Prostate gland (tissue), 2 donors: Measurements from ENCODE around the gene CDC40. TPM values are rescaled to one million over a fixed set of nuclear protein-coding genes. Genes with fewer than 3 reads are reported as not detected.
A peak's percentile ranks its signal among the peaks of the same experiment; 100 is the strongest.

Experiments
- DNase-seq: peaks from one replicate; pipeline ENCODE4 v3.0.0-alpha.2; 2019; ENCODE audit warnings: low spot score
- H3K27ac ChIP-seq, 2 donors: fragments of 200-600 bp; sonication (generic); 2 replicates each; pipeline ENCODE4 v1.5.1; 2017 to 2019
- H3K27me3 ChIP-seq: fragments of 200-600 bp; sonication (generic); replicated peaks from 2 replicates; pipeline ENCODE4 v1.5.1; 2019; ENCODE audit not compliant: insufficient read depth
- H3K36me3 ChIP-seq, 2 donors: fragments of 200-600 bp; sonication (generic); 1 replicate in 1 of 2; 2 replicates in 1 of 2; pipeline versions ENCODE4 v1.5.1 to v1.8.1; 2017 to 2019
- H3K4me1 ChIP-seq: fragments of 200-600 bp; sonication (generic); replicated peaks from 2 replicates; pipeline ENCODE4 v1.5.1; 2019
- H3K4me3 ChIP-seq, 2 donors: fragments of 200-600 bp; sonication (generic); 2 replicates each; pipeline ENCODE4 v1.5.1; 2017 to 2019
- H3K9me3 ChIP-seq: fragments of 200-600 bp; sonication (generic); 2 replicates; pipeline ENCODE4 v1.5.1; 2017
- POLR2A ChIP-seq: fragments of 450-650 bp; IDR thresholded peaks from one replicate; pipeline ENCODE4 v1.6.1; 2016; ENCODE audit warnings: antibody characterized with exemption, mild to moderate bottlenecking
- POLR2AphosphoS5 ChIP-seq: sonication (generic); formaldehyde crosslinking; IDR thresholded peaks from one replicate; pipeline ENCODE4 v1.6.1; 2017; ENCODE audit warnings: antibody characterized with exemption
- WGBS: methylation state at CpG from one replicate; pipeline ENCODE4 v1.1.5; 2018; 5-methylcytosine and 5-hydroxymethylcytosine counted together
- intact Hi-C: fragments of 100-400 bp; cut with DNase I; formaldehyde crosslinking; loops from one replicate; pipeline ENCODE4 v1.14.2; 2022
- total RNA-seq, 2 donors: library from RNA; depleted of rRNA; stranded (reverse); fragments of >200 nt; gene quantifications; one replicate each; pipeline ENCODE4 v1.1.0, GENCODE V29; 2016
- TF ChIP-seq, protein P1 (sequence below), 4 experiments: fragments of 200-600 bp in 2 of 4; fragments of 450-650 bp in 2 of 4; sonication (generic) in 2 of 4; IDR thresholded peaks; 1 replicate in 3 of 4; 2 replicates in 1 of 4; pipeline ENCODE4 v1.5.1; 2016 to 2019; ENCODE audit warnings: antibody characterized with exemption in 4 of 4, mild to moderate bottlenecking in 2 of 4, moderate library complexity in 2 of 4

CDC40 gene
- total RNA-seq, 2 donors from 2014 or later, result 15.8 to 20.4 TPM

DNA sequence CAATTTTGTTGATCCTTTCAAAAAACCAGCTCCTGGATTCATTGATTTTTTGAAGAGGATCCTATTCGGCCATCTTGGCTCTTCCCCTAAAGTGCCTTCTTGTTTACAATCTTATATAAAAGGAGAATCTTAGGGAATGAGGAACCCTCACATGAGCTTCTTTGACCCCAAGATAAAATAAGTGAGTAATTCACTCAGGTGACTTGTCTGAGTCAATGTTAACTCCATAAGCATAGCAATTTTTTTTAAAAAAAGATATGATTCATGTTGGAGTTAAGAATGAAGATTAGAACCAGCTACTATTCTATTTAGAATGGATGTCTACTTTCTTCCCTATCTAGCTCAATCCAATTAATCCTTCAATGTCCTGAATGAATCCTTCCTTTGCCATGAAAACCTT, 21.7 kb upstream of the CDC40 start:
- Histone ChIP-seq H3K27ac (no peak overlapping the region), H3K9me3 (no peaks in the 10 kb centered on the region), H3K27me3 (no peaks in the 10 kb centered on the region), H3K4me3 (no peak overlapping the region), H3K4me1 (no peaks in the 10 kb centered on the region), H3K36me3 (no peaks in the 10 kb centered on the region)
- DNase-seq, result no peak
- TF ChIP-seq, protein P1, sequence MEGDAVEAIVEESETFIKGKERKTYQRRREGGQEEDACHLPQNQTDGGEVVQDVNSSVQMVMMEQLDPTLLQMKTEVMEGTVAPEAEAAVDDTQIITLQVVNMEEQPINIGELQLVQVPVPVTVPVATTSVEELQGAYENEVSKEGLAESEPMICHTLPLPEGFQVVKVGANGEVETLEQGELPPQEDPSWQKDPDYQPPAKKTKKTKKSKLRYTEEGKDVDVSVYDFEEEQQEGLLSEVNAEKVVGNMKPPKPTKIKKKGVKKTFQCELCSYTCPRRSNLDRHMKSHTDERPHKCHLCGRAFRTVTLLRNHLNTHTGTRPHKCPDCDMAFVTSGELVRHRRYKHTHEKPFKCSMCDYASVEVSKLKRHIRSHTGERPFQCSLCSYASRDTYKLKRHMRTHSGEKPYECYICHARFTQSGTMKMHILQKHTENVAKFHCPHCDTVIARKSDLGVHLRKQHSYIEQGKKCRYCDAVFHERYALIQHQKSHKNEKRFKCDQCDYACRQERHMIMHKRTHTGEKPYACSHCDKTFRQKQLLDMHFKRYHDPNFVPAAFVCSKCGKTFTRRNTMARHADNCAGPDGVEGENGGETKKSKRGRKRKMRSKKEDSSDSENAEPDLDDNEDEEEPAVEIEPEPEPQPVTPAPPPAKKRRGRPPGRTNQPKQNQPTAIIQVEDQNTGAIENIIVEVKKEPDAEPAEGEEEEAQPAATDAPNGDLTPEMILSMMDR (IDR thresholded peaks at IDR 0.05), result no peak
- TF ChIP-seq POLR2A (no peak), POLR2AphosphoS5 (no peak)
- intact Hi-C loops, result no loop called here
- 100% methylated on average over 1 of the region's 1 CpG for WGBS

GRCh38 chr6:110170081-110170480, 10.1 kb upstream of the CDC40 start:
- no peak for DNase-seq
- H3K9me3 ChIP-seq, result no peaks in the 10 kb centered on the region
- TF ChIP-seq, protein P1 (IDR thresholded peaks at IDR 0.05), result no peak
- TF ChIP-seq POLR2AphosphoS5, result no peak
- TF ChIP-seq POLR2A, result no peak
- intact Hi-C loops, result no loop called here
- WGBS, result 95% methylated on average over 2 of the region's 2 CpGs
- no peak overlapping the region for H3K27ac ChIP-seq
- H3K4me3 ChIP-seq, result no peak overlapping the region
- no peaks in the 10 kb centered on the region for H3K27me3 ChIP-seq
- no peaks in the 10 kb centered on the region for H3K4me1 ChIP-seq
- H3K36me3 ChIP-seq, result no peaks in the 10 kb centered on the region

DNA sequence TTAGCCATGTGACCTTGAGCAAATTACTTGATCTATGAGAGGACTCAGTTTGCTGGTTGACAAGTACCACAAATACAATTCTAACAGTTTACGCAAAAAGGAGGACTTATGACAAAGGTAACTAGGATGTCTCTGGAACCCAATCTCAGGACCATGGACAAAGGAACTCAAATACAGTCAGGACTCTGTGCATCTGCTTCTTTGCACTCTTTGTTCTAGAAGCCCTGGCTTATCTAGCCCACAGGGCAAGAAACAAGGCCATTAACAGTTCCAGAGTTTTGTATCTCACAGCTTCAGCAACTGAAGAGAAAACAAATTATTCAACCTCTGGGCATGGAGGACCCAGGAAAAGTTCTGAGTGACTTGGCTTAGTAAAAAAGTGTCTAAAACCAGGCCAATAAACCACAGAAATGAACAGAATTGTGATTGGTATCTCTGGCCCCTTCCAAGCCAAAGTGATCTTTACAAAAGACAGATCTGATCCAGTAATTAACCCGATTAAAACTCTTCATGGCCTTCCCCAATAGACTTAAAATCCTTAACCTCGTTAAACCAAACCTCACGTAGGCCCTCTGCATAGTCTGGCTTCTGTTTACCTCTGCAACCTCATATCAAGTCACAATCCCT, 6.6 kb upstream of the CDC40 start:
- TF ChIP-seq, protein P1 (IDR thresholded peaks at IDR 0.05), result no peak
- TF ChIP-seq POLR2AphosphoS5 (no peak), POLR2A (no peak)
- H3K27ac ChIP-seq, result no peak overlapping the region

GRCh38 chr6:110178626-110179405, 1.4 kb upstream of the CDC40 start:
- DNase-seq, result peak; percentile 42
- Histone ChIP-seq H3K4me1 (peaks cover 6% of the 10 kb centered on the region), H3K27me3 (no peaks in the 10 kb centered on the region), H3K4me3 (peak overlapping the region; percentile 58 to 63), H3K27ac (peak overlapping the region; percentile 72 to 77), H3K9me3 (no peaks in the 10 kb centered on the region), H3K36me3 (no peaks in the 10 kb centered on the region)
- intact Hi-C loops, result loop anchor here (1.0 to 5.0 kb wide), 3 partner anchors 212 to 778 kb away; partner anchors contain the start of genes GTF3C6 and ZBTB24
- TF ChIP-seq POLR2A (no peak), POLR2AphosphoS5 (peak; percentile 71)
- TF ChIP-seq, protein P1 (IDR thresholded peaks at IDR 0.05), result peak; percentile 19 to 76 (median 70)
- WGBS, result under 1% methylated on average over 46 of the region's 66 CpGs

More for the DNA sequence above, 6.6 kb upstream of the CDC40 start:
- DNase-seq, result no peak
- Histone ChIP-seq H3K36me3 (no peaks in the 10 kb centered on the region), H3K4me3 (no peak overlapping the region), H3K27me3 (no peaks in the 10 kb centered on the region), H3K9me3 (no peaks in the 10 kb centered on the region), H3K4me1 (no peaks in the 10 kb centered on the region)
- 73% methylated on average over 4 of the region's 4 CpGs for WGBS
- intact Hi-C loops, result no loop called here
